Adipocyte (in vitro differentiated cells): ENCODE results near the gene TCEAL7.
"Not testable (repeated sequence)": the region's sequence is repeated elsewhere in the genome, so short reads cannot be mapped to it uniquely, and the experiment has no call there.

Experiments
- DNase-seq: peaks from one replicate; pipeline ENCODE4 v3.0.0-alpha.2; 2015; ENCODE audit warnings: low read depth
- H3K27me3 ChIP-seq: replicated peaks from 2 replicates; pipeline ENCODE4 v1.7.0; 2013; ENCODE audit warnings: mild to moderate bottlenecking, low read length, moderate library complexity; ENCODE audit not compliant: control insufficient read depth, insufficient read depth
- H3K36me3 ChIP-seq: 2 replicates; pipeline ENCODE4 v1.7.0; 2013; ENCODE audit warnings: low read length, mild to moderate bottlenecking, moderate library complexity; ENCODE audit not compliant: control insufficient read depth, insufficient read depth, severe bottlenecking
- H3K4me1 ChIP-seq: 2 replicates; pipeline ENCODE4 v1.7.0; 2013; ENCODE audit warnings: mild to moderate bottlenecking, low read length, moderate library complexity; ENCODE audit not compliant: control insufficient read depth, insufficient read depth
- H3K4me3 ChIP-seq: 2 replicates; pipeline ENCODE4 v1.7.0; 2013; ENCODE audit warnings: mild to moderate bottlenecking, low read length, moderate library complexity
- H3K9ac ChIP-seq: 2 replicates; pipeline ENCODE4 v1.7.0; 2013; ENCODE audit warnings: mild to moderate bottlenecking, low read length, moderate library complexity
- H3K9me3 ChIP-seq: 2 replicates; pipeline ENCODE4 v1.7.0; 2013; ENCODE audit warnings: mild to moderate bottlenecking, low read length, moderate library complexity; ENCODE audit not compliant: control insufficient read depth

TCEAL7 gene, protein sequence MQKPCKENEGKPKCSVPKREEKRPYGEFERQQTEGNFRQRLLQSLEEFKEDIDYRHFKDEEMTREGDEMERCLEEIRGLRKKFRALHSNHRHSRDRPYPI

DNA sequence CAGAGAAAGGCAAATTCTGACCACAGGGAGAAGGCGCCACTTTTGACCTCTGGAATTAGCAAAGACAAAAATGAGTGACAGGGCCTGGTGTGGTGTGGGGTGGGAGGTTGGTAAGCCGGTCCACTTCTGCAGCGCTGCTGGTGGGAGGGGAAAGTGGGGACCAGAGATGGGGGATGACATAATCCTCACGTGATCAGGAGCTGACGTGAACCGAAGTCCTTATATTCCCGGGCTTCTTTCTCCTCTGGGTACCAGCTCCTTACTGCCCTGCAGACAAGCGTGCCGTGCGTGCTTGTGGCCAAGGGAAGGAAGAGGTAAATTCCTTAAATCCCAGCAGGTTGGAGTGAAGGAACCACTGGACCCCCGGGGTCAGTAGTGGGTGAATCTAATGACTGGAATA lies at the start of gene TCEAL7:
Gene TCEAL7, plus strand, starts transcription at position 249 of the 400 bp plus-strand sequence. CDS start 1,165 bp downstream, outside the sequence.
- Histone ChIP-seq H3K4me1 (peaks cover 3% of the 10 kb centered on the region), H3K9ac (peak within 1 kb of the TSS; percentile 53), H3K27me3 (peaks cover 11% of the 10 kb centered on the region), H3K9me3 (no peaks in the 10 kb centered on the region), H3K36me3 (no peaks in the 10 kb centered on the region), H3K4me3 (peak within 1 kb of the TSS; percentile 72)
- DNase-seq = peak; percentile 62

DNA sequence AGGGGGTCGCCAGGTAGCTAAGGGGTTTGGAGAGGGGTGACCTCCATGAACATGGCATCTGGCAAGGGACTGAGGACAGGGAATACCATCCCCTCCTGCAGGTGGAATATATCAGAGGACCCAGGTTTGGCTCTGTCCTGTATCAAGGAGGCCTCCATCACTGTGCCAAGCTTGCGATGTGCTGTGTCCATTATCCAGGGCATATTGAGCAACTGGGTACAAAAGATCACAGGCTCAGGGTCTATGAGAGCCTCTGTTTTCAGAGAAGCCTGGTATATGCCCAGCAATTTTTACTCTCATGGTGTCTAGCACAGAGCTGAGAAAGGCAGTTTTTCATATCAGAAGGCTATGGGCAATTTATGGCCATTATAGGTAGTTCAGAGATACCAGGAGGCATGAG lies 36.9 kb upstream of the TCEAL7 start:
- no peak for DNase-seq
- peaks cover 24% of the 10 kb centered on the region for H3K27me3 ChIP-seq
- H3K4me3 ChIP-seq = no peak overlapping the region
- H3K4me1 ChIP-seq = no peaks in the 10 kb centered on the region
- no peaks in the 10 kb centered on the region for H3K36me3 ChIP-seq
- H3K9me3 ChIP-seq = peaks cover 11% of the 10 kb centered on the region
- no peak overlapping the region for H3K9ac ChIP-seq

GRCh38 chrX:103304705-103305104 lies 25.3 kb upstream of the TCEAL7 start:
- H3K4me3 ChIP-seq = no peak overlapping the region
- H3K27me3 ChIP-seq = peaks cover 40% of the 10 kb centered on the region
- no peaks in the 10 kb centered on the region for H3K4me1 ChIP-seq
- no peaks in the 10 kb centered on the region for H3K36me3 ChIP-seq
- peaks cover 10% of the 10 kb centered on the region for H3K9me3 ChIP-seq
- DNase-seq = no peak
- H3K9ac ChIP-seq = no peak overlapping the region

DNA sequence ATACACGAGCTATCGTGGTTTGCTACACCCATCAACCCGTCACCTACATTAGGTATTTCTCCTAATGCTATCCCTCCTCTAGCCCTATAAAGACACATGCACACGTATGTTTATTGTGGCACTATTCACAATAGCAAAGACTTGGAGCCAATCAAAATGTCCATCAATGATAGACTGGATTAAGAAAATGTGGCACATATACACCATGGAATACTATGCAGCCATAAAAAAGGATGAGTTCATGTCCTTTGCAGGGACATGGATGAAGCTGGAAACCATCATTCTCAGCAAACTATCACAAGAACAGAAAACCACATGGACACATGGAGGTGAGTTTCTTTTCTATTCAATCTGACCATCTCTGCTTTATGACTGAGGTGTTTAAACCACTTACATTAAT lies 24.4 kb upstream of the TCEAL7 start:
- DNase-seq, H3K9ac ChIP-seq, H3K4me3 ChIP-seq, H3K4me1 ChIP-seq, H3K36me3 ChIP-seq: not testable (repeated sequence)
- peaks cover 43% of the 10 kb centered on the region for H3K27me3 ChIP-seq
- peaks cover 10% of the 10 kb centered on the region for H3K9me3 ChIP-seq

GRCh38 chrX:103309860-103310554 lies 20.0 kb upstream of the TCEAL7 start:
- Histone ChIP-seq H3K9me3 (peaks cover 10% of the 10 kb centered on the region), H3K4me1 (no peaks in the 10 kb centered on the region), H3K4me3 (peak overlapping the region; percentile 72), H3K27me3 (peaks cover 52% of the 10 kb centered on the region), H3K36me3 (no peaks in the 10 kb centered on the region), H3K9ac (no peak overlapping the region)
- DNase-seq = no peak

DNA sequence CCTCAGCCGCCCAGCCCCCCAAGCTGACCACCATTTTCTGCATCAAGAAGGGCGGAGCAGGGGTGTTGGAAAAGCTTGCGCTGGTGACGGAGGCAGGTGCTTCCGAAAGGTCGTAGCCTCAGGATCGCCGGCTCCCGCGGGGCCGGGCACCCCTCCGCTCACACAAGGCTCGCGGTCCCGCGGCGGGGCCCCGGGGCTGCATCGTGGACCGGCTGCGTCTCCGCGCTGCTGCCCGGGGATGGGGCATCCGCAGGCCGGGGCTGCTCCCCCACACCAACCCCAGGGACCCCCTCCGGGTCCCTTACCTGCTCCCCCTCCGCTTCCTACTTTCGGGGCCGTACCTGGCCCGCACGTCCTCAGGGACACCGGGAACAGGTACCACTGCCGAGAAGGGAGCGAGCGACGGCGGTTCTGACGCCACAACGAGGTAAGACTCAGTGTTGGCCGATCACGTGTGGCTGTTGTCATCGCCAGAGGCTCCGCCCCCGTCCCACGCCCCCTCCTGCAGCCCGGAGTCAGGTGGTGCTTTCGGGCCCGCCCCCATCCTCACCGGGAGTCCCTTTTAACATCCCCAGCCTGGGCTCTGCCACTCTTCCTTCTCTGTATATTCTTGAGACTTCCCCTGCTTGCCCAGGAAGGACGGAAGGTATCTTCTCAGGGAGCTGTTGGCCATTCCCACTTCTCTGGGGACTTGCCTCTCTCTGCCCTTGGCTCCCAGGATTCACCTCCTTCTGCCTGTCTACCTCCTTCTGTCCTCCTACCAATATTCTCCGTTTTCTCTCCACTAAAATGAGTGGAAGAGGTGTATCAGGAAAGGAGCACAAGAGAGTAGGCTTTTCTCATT lies 19.3 kb upstream of the TCEAL7 start, which contains the start of gene BEX2:
Gene BEX2, minus strand, starts transcription at position 436 of the 844 bp plus-strand sequence. CDS start 1,014 bp downstream, outside the sequence.
- peaks cover 10% of the 10 kb centered on the region for H3K9me3 ChIP-seq
- no peak within 1 kb of the TSS for H3K9ac ChIP-seq
- DNase-seq = peak; percentile 20
- H3K36me3 ChIP-seq = no peaks in the 10 kb centered on the region
- H3K4me1 ChIP-seq = no peaks in the 10 kb centered on the region
- peaks cover 52% of the 10 kb centered on the region for H3K27me3 ChIP-seq
- H3K4me3 ChIP-seq = peak within 1 kb of the TSS; percentile 72

- Histone ChIP-seq H3K36me3 (no peaks in the 10 kb centered on the region), H3K9me3 (peaks cover 7% of the 10 kb centered on the region), H3K27me3 (peaks cover 47% of the 10 kb centered on the region), H3K4me1 (no peaks in the 10 kb centered on the region), H3K4me3 (no peak overlapping the region), H3K9ac (no peak overlapping the region)
- no peak for DNase-seq
Measured at GRCh38 chrX:103311399-103311780, 18.6 kb upstream of the TCEAL7 start.

- Histone ChIP-seq H3K36me3 (no peaks in the 10 kb centered on the region), H3K4me3 (peak overlapping the region; percentile 72), H3K27me3 (peaks cover 16% of the 10 kb centered on the region), H3K9ac (peak overlapping the region; percentile 53), H3K4me1 (peaks cover 3% of the 10 kb centered on the region), H3K9me3 (no peaks in the 10 kb centered on the region)
- peak; percentile 25 for DNase-seq
Measured at GRCh38 chrX:103330681-103331288, 746 bp downstream of the TCEAL7 start.

GRCh38 chrX:103338663-103339062 lies 8.6 kb downstream of the TCEAL7 start:
- Histone ChIP-seq H3K4me1 (no peaks in the 10 kb centered on the region), H3K4me3 (no peak overlapping the region), H3K27me3 (peaks cover 27% of the 10 kb centered on the region), H3K36me3 (no peaks in the 10 kb centered on the region), H3K9me3 (no peaks in the 10 kb centered on the region), H3K9ac (no peak overlapping the region)
- no peak for DNase-seq

- H3K9ac ChIP-seq = no peak overlapping the region
- H3K4me1 ChIP-seq = no peaks in the 10 kb centered on the region
- H3K27me3 ChIP-seq = peaks cover 14% of the 10 kb centered on the region
- no peaks in the 10 kb centered on the region for H3K9me3 ChIP-seq
- H3K36me3 ChIP-seq = no peaks in the 10 kb centered on the region
- H3K4me3 ChIP-seq = no peak overlapping the region
- peak; percentile 77 for DNase-seq
Measured at GRCh38 chrX:103343105-103343504, 13.1 kb downstream of the TCEAL7 start.

DNA sequence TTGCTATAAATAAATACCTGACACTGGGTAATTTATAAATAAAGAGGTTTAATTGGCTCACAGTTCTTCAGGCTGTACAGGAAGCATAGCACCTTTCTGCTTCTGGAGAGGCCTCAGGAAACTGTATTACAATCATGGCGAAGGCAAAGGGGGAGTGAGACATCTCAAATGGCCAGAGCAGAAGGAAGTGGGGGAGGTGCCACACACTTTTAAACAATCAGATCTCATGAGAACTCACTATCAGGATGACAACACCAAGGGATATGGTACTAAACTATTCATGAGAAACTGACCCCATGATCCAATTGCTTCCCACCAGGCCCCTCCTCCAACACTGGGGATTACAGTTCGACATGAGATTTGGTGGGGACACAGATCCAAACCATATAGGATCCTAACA lies 14.6 kb downstream of the TCEAL7 start:
- H3K9me3 ChIP-seq = no peaks in the 10 kb centered on the region
- H3K36me3 ChIP-seq = no peaks in the 10 kb centered on the region
- no peak for DNase-seq
- no peaks in the 10 kb centered on the region for H3K4me1 ChIP-seq
- H3K9ac ChIP-seq = no peak overlapping the region
- H3K4me3 ChIP-seq = no peak overlapping the region
- peaks cover 10% of the 10 kb centered on the region for H3K27me3 ChIP-seq
